SHP77 (cell line): ENCODE measurements around the gene FRG2.
"Not testable (repeated sequence)": the region's sequence is repeated elsewhere in the genome, so short reads cannot be mapped to it uniquely, and the experiment has no call there.

ENCODE experiments used
- DNase-seq, 2 experiments: peaks; one replicate each; lab custom pipeline; 2025; lab: John Stamatoyannopoulos, UW

Gene FRG2

GRCh38 chr4:190016369-190017289, 10.4 kb downstream of the FRG2 start:
- DNase-seq = no peak

- DNase-seq = no peak
Measured at GRCh38 chr4:190015538-190016368, 11.3 kb downstream of the FRG2 start.

- DNase-seq = no peak
Measured at GRCh38 chr4:190014771-190015537, 12.1 kb downstream of the FRG2 start.

- not testable (repeated sequence) for DNase-seq
Measured at GRCh38 chr4:189989941-189990340, 37.1 kb downstream of the FRG2 start.

- DNase-seq = no peak
Measured at GRCh38 chr4:189988877-189989431, 38.1 kb downstream of the FRG2 start.

- not testable (repeated sequence) for DNase-seq
Measured at GRCh38 chr4:189985651-189986243, 41.3 kb downstream of the FRG2 start.

- not testable (repeated sequence) for DNase-seq
Measured at GRCh38 chr4:189984661-189985060, 42.4 kb downstream of the FRG2 start.

GRCh38 chr4:189983916-189984526, 43.0 kb downstream of the FRG2 start:
- DNase-seq = not testable (repeated sequence)

- no peak for DNase-seq
Measured at GRCh38 chr4:189981970-189982369, 45.1 kb downstream of the FRG2 start.

GRCh38 chr4:189980292-189980691, 46.8 kb downstream of the FRG2 start:
- DNase-seq = not testable (repeated sequence)

- DNase-seq = no peak
Measured at GRCh38 chr4:189979196-189980047, 47.6 kb downstream of the FRG2 start.
